RKO (cell line): ENCODE data around the gene FAM156A.
"Not testable (repeated sequence)": the region's sequence is repeated elsewhere in the genome, so short reads cannot be mapped to it uniquely, and the experiment has no call there.

Experiments used
- DNase-seq: peaks from one replicate; pipeline ENCODE4 v3.0.0-alpha.2; 2016; ENCODE audit warnings: low spot score

FAM156A gene

GRCh38 chrX:52958113-52958959, at the start of gene FAM156A:
TSS of gene FAM156A (minus strand) at chrX:52958518. CDS start at chrX:52948588, 9,930 bp downstream.
- DNase-seq = not testable (repeated sequence)

GRCh38 chrX:53005327-53005726, 47.0 kb upstream of the FAM156A start:
- no peak for DNase-seq

- DNase-seq = no peak
Measured at GRCh38 chrX:53004811-53005210, 46.5 kb upstream of the FAM156A start.

- no peak for DNase-seq
Measured at GRCh38 chrX:53004038-53004437, 45.7 kb upstream of the FAM156A start.

GRCh38 chrX:53003111-53003510, 44.8 kb upstream of the FAM156A start:
- no peak for DNase-seq

- no peak for DNase-seq
Measured at GRCh38 chrX:53001958-53002357, 43.6 kb upstream of the FAM156A start.

GRCh38 chrX:53000447-53001135, 42.3 kb upstream of the FAM156A start:
- DNase-seq = no peak

GRCh38 chrX:52995987-52996331, 37.6 kb upstream of the FAM156A start:
- DNase-seq = no peak

- peak; percentile 94 for DNase-seq
Measured at GRCh38 chrX:52995135-52995986, 37.0 kb upstream of the FAM156A start.

- DNase-seq = no peak
Measured at GRCh38 chrX:52990848-52991247, 32.5 kb upstream of the FAM156A start.

- DNase-seq = peak; percentile 32
Measured at GRCh38 chrX:52990011-52990631, 31.8 kb upstream of the FAM156A start.

- DNase-seq = peak; percentile 40
Measured at GRCh38 chrX:52988985-52989917, 30.9 kb upstream of the FAM156A start.

GRCh38 chrX:52983321-52984000, 25.1 kb upstream of the FAM156A start:
- DNase-seq = no peak

- DNase-seq = no peak
Measured at GRCh38 chrX:52979993-52980392, 21.7 kb upstream of the FAM156A start.

- DNase-seq = no peak
Measured at GRCh38 chrX:52979568-52979967, 21.2 kb upstream of the FAM156A start.

- DNase-seq = no peak
Measured at GRCh38 chrX:52977953-52978352, 19.6 kb upstream of the FAM156A start.

- DNase-seq = not testable (repeated sequence)
Measured at GRCh38 chrX:52975576-52975975, 17.3 kb upstream of the FAM156A start.

GRCh38 chrX:52974336-52974992, 16.1 kb upstream of the FAM156A start:
- DNase-seq = not testable (repeated sequence)

- not testable (repeated sequence) for DNase-seq
Measured at GRCh38 chrX:52967922-52968321, 9.6 kb upstream of the FAM156A start.
